EL (cell line): ENCODE results near the gene NPY.

ENCODE experiments used
- DNase-seq: peaks from one replicate; pipeline ENCODE4 v3.0.0-alpha.2; 2016

The NPY gene

GRCh38 chr7:24318326-24318725 is 34.3 kb downstream of the NPY start:
- no peak for DNase-seq

GRCh38 chr7:24319209-24319608 is 35.2 kb downstream of the NPY start:
- DNase-seq = no peak

- DNase-seq = no peak
Observed at GRCh38 chr7:24323961-24324480, 40.0 kb downstream of the NPY start.

- DNase-seq = no peak
Observed at GRCh38 chr7:24325708-24326107, 41.7 kb downstream of the NPY start.

- no peak for DNase-seq
Observed at GRCh38 chr7:24328050-24328449, 44.1 kb downstream of the NPY start.

- no peak for DNase-seq
Observed at GRCh38 chr7:24328894-24329293, 44.9 kb downstream of the NPY start.

GRCh38 chr7:24334012-24334411 is 50.0 kb downstream of the NPY start:
- DNase-seq = no peak

- no peak for DNase-seq
Observed at GRCh38 chr7:24334627-24335026, 50.6 kb downstream of the NPY start.

GRCh38 chr7:24336461-24336860 is 52.5 kb downstream of the NPY start:
- DNase-seq = no peak

- no peak for DNase-seq
Observed at GRCh38 chr7:24337180-24337579, 53.2 kb downstream of the NPY start.

- DNase-seq = no peak
Observed at GRCh38 chr7:24339575-24339974, 55.6 kb downstream of the NPY start.

GRCh38 chr7:24340727-24341126 is 56.7 kb downstream of the NPY start:
- DNase-seq = no peak
